Panc1 (cell line): Measurements from ENCODE around the gene C1QTNF2. TPM values are rescaled to one million over a fixed set of nuclear protein-coding genes. Genes with fewer than 3 reads are reported as not detected.

Experiments used
- ATAC-seq: fragments of 200-7000 bp; cut with Tn5 transposase; 2 replicates; pipeline ENCODE4 v1.9.1; 2020; ENCODE audit warnings: mild to moderate bottlenecking, moderate library complexity
- BruUV-seq: library from RNA; stranded (reverse); fragments of 400-500 nt; replicated peaks from 2 replicates; lab custom pipeline; 2021; lab: Mats Ljungman, UMichigan
- CTCF ChIA-PET: fragments of 300-600 bp; sonication (Branson Sonifier 250); formaldehyde crosslinking; loops from one replicate; lab custom pipeline; 2022; ENCODE audit warnings: antibody characterized with exemption; lab: Charles Lee
- POLR2A ChIA-PET: fragments of 300-600 bp; sonication (Branson Sonifier 250); formaldehyde crosslinking; loops from one replicate; lab custom pipeline; 2022; ENCODE audit warnings: antibody characterized with exemption; lab: Charles Lee
- DNase-seq: peaks from one replicate; pipeline ENCODE4 v3.0.0-alpha.2; 2010; ENCODE audit warnings: low read depth, low spot score
- H3K27ac ChIP-seq: 2 replicates; pipeline ENCODE4 v1.5.1; 2011; ENCODE audit warnings: mild to moderate bottlenecking, low read length, inconsistent platforms
- H3K27me3 ChIP-seq: fragments of 200-500 bp; sonication (Bioruptor generic); 2 replicates; pipeline ENCODE4 v1.6.0; 2014; ENCODE audit warnings: low read length, inconsistent platforms; ENCODE audit not compliant: control insufficient read depth, insufficient read depth
- H3K36me3 ChIP-seq: fragments of 200-500 bp; sonication (Bioruptor generic); 2 replicates; pipeline ENCODE4 v1.5.1; 2014; ENCODE audit warnings: inconsistent platforms, mild to moderate bottlenecking, low read length, moderate library complexity; ENCODE audit not compliant: control insufficient read depth, insufficient read depth
- H3K4me1 ChIP-seq: 2 replicates; pipeline ENCODE4 v1.5.1; 2011; ENCODE audit warnings: inconsistent platforms, mild to moderate bottlenecking, low read length, moderate library complexity; ENCODE audit not compliant: control insufficient read depth, insufficient read depth
- H3K4me3 ChIP-seq, 2 experiments: 2 replicates each; pipeline ENCODE4 v1.5.1; 2011 to 2012; ENCODE audit warnings: low read depth in 2 of 2, low read length in 2 of 2, mild to moderate bottlenecking in 2 of 2, inconsistent platforms in 1 of 2, moderate library complexity in 1 of 2
- H3K9me3 ChIP-seq: fragments of 200-500 bp; sonication (Bioruptor generic); 2 replicates; pipeline ENCODE4 v1.5.1; 2014; ENCODE audit warnings: low read depth, mild to moderate bottlenecking, inconsistent platforms, low read length, moderate library complexity; ENCODE audit not compliant: control insufficient read depth, insufficient read depth
- POLR2AphosphoS5 ChIP-seq: IDR thresholded peaks from 2 replicates; pipeline ENCODE4 v1.6.1; 2012; ENCODE audit warnings: mild to moderate bottlenecking, low read depth, low read length, moderate library complexity
- SIN3A ChIP-seq: IDR thresholded peaks from 2 replicates; pipeline ENCODE4 v1.6.1; 2012; ENCODE audit warnings: low read depth, mild to moderate bottlenecking, low read length, moderate library complexity, borderline replicate concordance; ENCODE audit not compliant: insufficient read depth
- TCF7L2 ChIP-seq: IDR thresholded peaks from 2 replicates; pipeline ENCODE4 v1.6.1; 2011; ENCODE audit warnings: mild to moderate bottlenecking, low read depth, low read length, inconsistent platforms
- in situ Hi-C: cut with HindIII; loops from 2 replicates; pipeline ENCODE4 v1.10.0; 2016; ENCODE audit warnings: low sequenced_read_pairs, low pct_unique_long_range_greater_than_20kb
- intact Hi-C: fragments of 100-400 bp; cut with micrococcal nuclease; formaldehyde crosslinking; loops from one replicate; pipeline ENCODE4 v1.10.0; 2022; ENCODE audit not compliant: unreplicated experiment
- total RNA-seq: library from RNA; stranded (reverse); gene quantifications from one replicate; pipeline ENCODE4 v1.2.1, GENCODE V29; 2021; ENCODE audit not compliant: unreplicated experiment
- TF ChIP-seq, protein P1 (sequence below), 2 experiments: IDR thresholded peaks; 2 replicates each; pipeline ENCODE4 v1.6.1; 2011 to 2012; ENCODE audit warnings: low read depth in 2 of 2, control low read depth in 1 of 2, low read length in 1 of 2, mild to moderate bottlenecking in 1 of 2, moderate library complexity in 1 of 2; ENCODE audit not compliant: insufficient read depth in 1 of 2
- TF ChIP-seq, protein P2 (sequence below): fragments of 450-650 bp; IDR thresholded peaks from 2 replicates; pipeline ENCODE4 v1.5.1; 2017; ENCODE audit warnings: mild to moderate bottlenecking

Gene C1QTNF2
- total RNA-seq, 1 experiment from 2014 or later = 0.44 TPM

DNA sequence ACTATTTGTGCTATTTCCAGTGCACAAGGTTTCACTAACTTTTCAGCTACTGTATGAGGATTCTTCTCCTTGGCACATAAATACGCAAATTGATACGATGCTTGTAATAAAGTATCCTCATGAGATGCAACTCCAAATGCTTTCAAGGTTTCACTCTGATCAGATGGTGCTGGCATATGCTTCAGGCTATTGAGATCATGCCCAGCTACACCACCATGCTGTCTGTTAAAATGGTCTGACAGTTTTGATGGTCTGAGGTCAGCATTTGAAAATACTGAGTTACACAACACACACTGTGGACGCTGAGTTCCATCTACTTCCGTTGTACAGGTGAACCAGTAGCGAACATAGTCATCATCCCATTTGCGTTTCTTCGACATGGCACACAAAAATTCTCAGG lies 24.7 kb upstream of the C1QTNF2 start:
- no peak for DNase-seq
- in situ Hi-C loops (no loop called here), intact Hi-C loops (no loop called here)
- Histone ChIP-seq H3K27ac (no peak overlapping the region), H3K4me3 (no peak overlapping the region), H3K9me3 (no peaks in the 10 kb centered on the region), H3K4me1 (peaks cover 5% of the 10 kb centered on the region; the same call in 1 of the 2 replicates), H3K36me3 (no peaks in the 10 kb centered on the region), H3K27me3 (no peaks in the 10 kb centered on the region)
- ATAC-seq = no peak
- no peak for TF ChIP-seq TCF7L2
- TF ChIP-seq, protein P1, sequence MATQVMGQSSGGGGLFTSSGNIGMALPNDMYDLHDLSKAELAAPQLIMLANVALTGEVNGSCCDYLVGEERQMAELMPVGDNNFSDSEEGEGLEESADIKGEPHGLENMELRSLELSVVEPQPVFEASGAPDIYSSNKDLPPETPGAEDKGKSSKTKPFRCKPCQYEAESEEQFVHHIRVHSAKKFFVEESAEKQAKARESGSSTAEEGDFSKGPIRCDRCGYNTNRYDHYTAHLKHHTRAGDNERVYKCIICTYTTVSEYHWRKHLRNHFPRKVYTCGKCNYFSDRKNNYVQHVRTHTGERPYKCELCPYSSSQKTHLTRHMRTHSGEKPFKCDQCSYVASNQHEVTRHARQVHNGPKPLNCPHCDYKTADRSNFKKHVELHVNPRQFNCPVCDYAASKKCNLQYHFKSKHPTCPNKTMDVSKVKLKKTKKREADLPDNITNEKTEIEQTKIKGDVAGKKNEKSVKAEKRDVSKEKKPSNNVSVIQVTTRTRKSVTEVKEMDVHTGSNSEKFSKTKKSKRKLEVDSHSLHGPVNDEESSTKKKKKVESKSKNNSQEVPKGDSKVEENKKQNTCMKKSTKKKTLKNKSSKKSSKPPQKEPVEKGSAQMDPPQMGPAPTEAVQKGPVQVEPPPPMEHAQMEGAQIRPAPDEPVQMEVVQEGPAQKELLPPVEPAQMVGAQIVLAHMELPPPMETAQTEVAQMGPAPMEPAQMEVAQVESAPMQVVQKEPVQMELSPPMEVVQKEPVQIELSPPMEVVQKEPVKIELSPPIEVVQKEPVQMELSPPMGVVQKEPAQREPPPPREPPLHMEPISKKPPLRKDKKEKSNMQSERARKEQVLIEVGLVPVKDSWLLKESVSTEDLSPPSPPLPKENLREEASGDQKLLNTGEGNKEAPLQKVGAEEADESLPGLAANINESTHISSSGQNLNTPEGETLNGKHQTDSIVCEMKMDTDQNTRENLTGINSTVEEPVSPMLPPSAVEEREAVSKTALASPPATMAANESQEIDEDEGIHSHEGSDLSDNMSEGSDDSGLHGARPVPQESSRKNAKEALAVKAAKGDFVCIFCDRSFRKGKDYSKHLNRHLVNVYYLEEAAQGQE (IDR thresholded peaks at IDR 0.05; ENCODE audit: insufficient read depth in 1 of 2, low read depth in 2 of 2, low read length in 1 of 2) = no peak
- BruUV-seq = no TSS peak
- POLR2A ChIA-PET = no interaction called here
- CTCF ChIA-PET = no interaction called here

DNA sequence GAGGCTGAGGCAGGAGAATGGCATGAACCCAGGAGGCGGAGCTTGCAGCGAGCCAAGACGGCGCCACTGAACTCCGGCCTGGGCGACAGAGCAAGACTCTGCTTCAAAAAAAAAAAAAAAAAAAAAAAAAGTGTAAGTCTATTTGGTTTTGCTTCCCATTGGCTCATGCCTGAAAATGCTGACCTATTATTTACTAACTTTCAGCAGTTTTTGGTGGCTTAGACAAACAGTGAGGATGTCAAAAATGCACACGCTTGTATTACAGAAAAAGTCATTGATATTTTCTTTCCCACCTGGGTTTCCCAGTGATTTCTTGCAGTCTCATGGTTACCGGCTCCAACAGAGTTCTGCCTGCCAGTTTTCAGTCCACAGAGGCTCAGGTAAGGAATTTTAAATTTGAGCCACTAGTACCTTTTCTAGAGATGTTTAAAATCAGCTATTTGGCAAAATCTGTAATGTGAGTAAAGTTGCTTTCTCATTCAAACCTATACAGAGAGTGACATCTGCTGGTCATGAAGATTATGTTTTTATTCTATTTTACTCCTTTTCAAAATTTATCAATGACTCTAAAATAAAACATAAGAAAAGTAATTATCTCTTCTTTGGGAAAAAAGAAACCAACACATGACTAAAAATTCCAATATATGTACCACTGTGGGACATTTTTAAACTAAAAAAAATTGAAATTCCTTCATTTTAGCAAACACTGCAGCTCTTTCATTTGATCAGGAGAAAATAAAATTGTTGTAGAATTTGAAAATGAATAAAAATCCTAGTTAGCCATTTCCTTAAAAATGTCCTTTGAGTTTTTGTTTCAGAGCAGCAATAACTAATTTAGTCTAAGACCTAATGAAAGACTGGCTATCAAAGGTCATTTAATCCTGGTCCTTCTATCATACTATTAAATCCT lies 20.6 kb upstream of the C1QTNF2 start:
- no peak for DNase-seq
- in situ Hi-C loops = no loop called here
- ATAC-seq = no peak
- ChIA-PET POLR2A (interaction anchor here (0.7 kb wide), 1 partner anchor 28 kb away, joined by 3 read pairs; the partner anchor contains the start of gene SLU7), CTCF (interaction anchor here (0.6 to 1.4 kb wide), 6 partner anchors 9 to 369 kb away, joined by 3 to 25 read pairs (median 11); partner anchors contain the start of gene FAM200C)
- Histone ChIP-seq H3K9me3 (no peaks in the 10 kb centered on the region), H3K4me1 (no peaks in the 10 kb centered on the region), H3K36me3 (no peaks in the 10 kb centered on the region), H3K27me3 (no peaks in the 10 kb centered on the region), H3K4me3 (no peak overlapping the region), H3K27ac (no peak overlapping the region)
- BruUV-seq = no TSS peak
- TF ChIP-seq, protein P2, sequence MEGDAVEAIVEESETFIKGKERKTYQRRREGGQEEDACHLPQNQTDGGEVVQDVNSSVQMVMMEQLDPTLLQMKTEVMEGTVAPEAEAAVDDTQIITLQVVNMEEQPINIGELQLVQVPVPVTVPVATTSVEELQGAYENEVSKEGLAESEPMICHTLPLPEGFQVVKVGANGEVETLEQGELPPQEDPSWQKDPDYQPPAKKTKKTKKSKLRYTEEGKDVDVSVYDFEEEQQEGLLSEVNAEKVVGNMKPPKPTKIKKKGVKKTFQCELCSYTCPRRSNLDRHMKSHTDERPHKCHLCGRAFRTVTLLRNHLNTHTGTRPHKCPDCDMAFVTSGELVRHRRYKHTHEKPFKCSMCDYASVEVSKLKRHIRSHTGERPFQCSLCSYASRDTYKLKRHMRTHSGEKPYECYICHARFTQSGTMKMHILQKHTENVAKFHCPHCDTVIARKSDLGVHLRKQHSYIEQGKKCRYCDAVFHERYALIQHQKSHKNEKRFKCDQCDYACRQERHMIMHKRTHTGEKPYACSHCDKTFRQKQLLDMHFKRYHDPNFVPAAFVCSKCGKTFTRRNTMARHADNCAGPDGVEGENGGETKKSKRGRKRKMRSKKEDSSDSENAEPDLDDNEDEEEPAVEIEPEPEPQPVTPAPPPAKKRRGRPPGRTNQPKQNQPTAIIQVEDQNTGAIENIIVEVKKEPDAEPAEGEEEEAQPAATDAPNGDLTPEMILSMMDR = peak; percentile 65; the same call in 1 of the 2 replicates
- TF ChIP-seq TCF7L2 (no peak), POLR2AphosphoS5 (no peak), SIN3A (no peak)
- TF ChIP-seq, protein P1 (IDR thresholded peaks at IDR 0.05; ENCODE audit: insufficient read depth in 1 of 2, low read depth in 2 of 2, low read length in 1 of 2) = no peak
- intact Hi-C loops = loop anchor here (1.0 to 5.0 kb wide), 3 partner anchors 192 to 369 kb away; no protein-coding TSS in a partner anchor
